Liver (tissue), 9 donors: Measurements from ENCODE around the gene SEC23IP. TPM values are rescaled to one million over a fixed set of nuclear protein-coding genes. Genes with fewer than 3 reads are reported as not detected.

Experiments
- DNase-seq: peaks from one replicate; pipeline ENCODE4 v3.0.0-alpha.2; 2017; ENCODE audit warnings: low spot score
- H3K27ac ChIP-seq, 2 donors: one replicate each; pipeline ENCODE4 v1.7.0; 2013; ENCODE audit warnings: inconsistent platforms in 2 of 2, low read length in 2 of 2, control low read depth in 1 of 2, low read depth in 1 of 2, mild to moderate bottlenecking in 1 of 2
- H3K27me3 ChIP-seq, 4 donors: one replicate each; pipeline versions ENCODE4 v1.6.1 to v1.7.0; 2013; ENCODE audit warnings: low read length in 3 of 4, inconsistent platforms in 1 of 4, mild to moderate bottlenecking in 1 of 4, moderate library complexity in 1 of 4; ENCODE audit not compliant: control insufficient read depth in 4 of 4, insufficient read depth in 4 of 4
- H3K36me3 ChIP-seq, 4 donors: one replicate each; pipeline versions ENCODE4 v1.6.1 to v1.7.0; 2013; ENCODE audit warnings: low read length in 3 of 4, mild to moderate bottlenecking in 3 of 4, low read depth in 1 of 4, moderate library complexity in 1 of 4; ENCODE audit not compliant: control insufficient read depth in 4 of 4, insufficient read depth in 3 of 4
- H3K4me1 ChIP-seq, 4 donors: one replicate each; pipeline versions ENCODE4 v1.6.1 to v1.7.0; 2013; ENCODE audit warnings: low read length in 3 of 4, mild to moderate bottlenecking in 3 of 4, moderate library complexity in 1 of 4; ENCODE audit not compliant: control insufficient read depth in 4 of 4, insufficient read depth in 4 of 4
- H3K4me3 ChIP-seq, 3 donors: one replicate each; pipeline versions ENCODE4 v1.6.1 to v1.7.0; 2013; ENCODE audit warnings: low read length in 3 of 3, control low read depth in 1 of 3, low read depth in 1 of 3, mild to moderate bottlenecking in 1 of 3
- H3K9ac ChIP-seq, 2 donors: one replicate each; pipeline ENCODE4 v1.7.0; 2013; ENCODE audit warnings: low read length in 2 of 2, mild to moderate bottlenecking in 2 of 2, moderate library complexity in 2 of 2, control low read depth in 1 of 2, low read depth in 1 of 2
- H3K9me3 ChIP-seq, 4 donors: one replicate each; pipeline versions ENCODE4 v1.6.1 to v1.7.0; 2013; ENCODE audit warnings: low read length in 3 of 4; ENCODE audit not compliant: control insufficient read depth in 4 of 4
- ATF3 ChIP-seq: IDR thresholded peaks from 2 replicates; pipeline ENCODE4 v1.6.1; 2016; ENCODE audit warnings: antibody characterized with exemption
- CTCF ChIP-seq: fragments of 150-350 bp; IDR thresholded peaks from 2 replicates; pipeline ENCODE4 v1.5.1; 2017; ENCODE audit warnings: improper control_type of control experiment, low read depth, low read length; ENCODE audit not compliant: missing input control
- EGR1 ChIP-seq, 2 donors: IDR thresholded peaks; 2 replicates each; pipeline ENCODE4 v1.6.1; 2016 to 2018; ENCODE audit warnings: antibody characterized with exemption in 2 of 2, low read depth in 2 of 2
- FOXA1 ChIP-seq: IDR thresholded peaks from 2 replicates; pipeline ENCODE4 v1.6.1; 2016; ENCODE audit warnings: antibody characterized with exemption
- FOXA2 ChIP-seq: IDR thresholded peaks from 2 replicates; pipeline ENCODE4 v1.6.1; 2016; ENCODE audit warnings: antibody characterized with exemption
- GABPA ChIP-seq, 2 donors: IDR thresholded peaks in 1 of 2; conservative IDR thresholded peaks in 1 of 2; 2 replicates each; pipeline ENCODE4 v1.6.1; 2016; ENCODE audit warnings: antibody characterized with exemption in 2 of 2, mild to moderate bottlenecking in 1 of 2, moderate library complexity in 1 of 2
- HNF4A ChIP-seq, 2 donors: conservative IDR thresholded peaks; 2 replicates each; pipeline ENCODE4 v1.6.1; 2016; ENCODE audit warnings: antibody characterized with exemption in 2 of 2, mild to moderate bottlenecking in 2 of 2
- HNF4G ChIP-seq: IDR thresholded peaks from 2 replicates; pipeline ENCODE4 v1.6.1; 2016; ENCODE audit warnings: antibody characterized with exemption
- JUND ChIP-seq, 2 donors: IDR thresholded peaks; 2 replicates each; pipeline ENCODE4 v1.6.1; 2016; ENCODE audit warnings: antibody characterized with exemption in 2 of 2
- MAX ChIP-seq: IDR thresholded peaks from 2 replicates; pipeline ENCODE4 v1.6.1; 2016; ENCODE audit warnings: antibody characterized with exemption
- NR2F2 ChIP-seq: IDR thresholded peaks from 2 replicates; pipeline ENCODE4 v1.6.1; 2016; ENCODE audit warnings: antibody characterized with exemption
- RXRA ChIP-seq, 2 donors: IDR thresholded peaks; 2 replicates each; pipeline ENCODE4 v1.6.1; 2017 to 2018; ENCODE audit warnings: antibody characterized with exemption in 2 of 2, mild to moderate bottlenecking in 1 of 2
- SP1 ChIP-seq: IDR thresholded peaks from 2 replicates; pipeline ENCODE4 v1.6.1; 2018; ENCODE audit warnings: antibody characterized with exemption, mild to moderate bottlenecking
- TAF1 ChIP-seq: conservative IDR thresholded peaks from 2 replicates; pipeline ENCODE4 v1.6.1; 2016; ENCODE audit warnings: antibody characterized with exemption, mild to moderate bottlenecking
- YY1 ChIP-seq: IDR thresholded peaks from 2 replicates; pipeline ENCODE4 v1.6.1; 2016; ENCODE audit warnings: antibody characterized with exemption, mild to moderate bottlenecking
- WGBS: extraction: QIAGEN DNeasy Blood & Tissue Kit; methylation state at CpG from one replicate; pipeline ENCODE4 v1.1.7; 2013; 5-methylcytosine and 5-hydroxymethylcytosine counted together
- polyA plus RNA-seq, 2 donors: library from polyadenylated mRNA; stranded (reverse) in 1 of 2; unstranded in 1 of 2; fragments of 200-250 nt in 1 of 2; fragments of >200 nt in 1 of 2; fragmentation: Nextera tagmentation in 1 of 2; extraction: Ambion mirVana in 1 of 2; gene quantifications; one replicate each; pipeline versions ENCODE4 v1.2.1 to v1.2.3, GENCODE V29; 2013 to 2015
- total RNA-seq, 2 donors: library from RNA; depleted of rRNA; stranded (reverse); fragments of >200 nt; gene quantifications; one replicate each; pipeline ENCODE4 v1.2.3, GENCODE V29; 2014
- TF ChIP-seq, protein P1 (sequence below): IDR thresholded peaks from 2 replicates; pipeline ENCODE4 v1.6.1; 2016; ENCODE audit warnings: antibody characterized with exemption
- TF ChIP-seq, protein P2 (sequence below): IDR thresholded peaks from 2 replicates; pipeline ENCODE4 v1.6.1; 2016; ENCODE audit warnings: antibody characterized with exemption, mild to moderate bottlenecking
- donor health status: healthy.
- donor health status: healthy.
- donor health status: healthy.
- donor health status: healthy.
- donor health status: healthy.

Gene SEC23IP
- total and polyA plus RNA-seq, 4 donors: 10.1 to 16.0 (median 12.6) TPM

- no peak for DNase-seq
- peaks cover 0 to 3% (median 0%) of the 10 kb centered on the region in 4 donors for H3K4me1 ChIP-seq
- H3K27me3 ChIP-seq: no peaks in the 10 kb centered on the region
- H3K9me3 ChIP-seq: no peaks in the 10 kb centered on the region
- WGBS: 61% methylated on average over 4 of the region's 4 CpGs
- H3K4me3 ChIP-seq: no peak overlapping the region
- H3K9ac ChIP-seq: no peak overlapping the region
- H3K36me3 ChIP-seq: peaks cover 0 to 2% (median 0%) of the 10 kb centered on the region in 4 donors
- H3K27ac ChIP-seq: no peak overlapping the region
- no peak for TF ChIP-seq FOXA2
- no peak for TF ChIP-seq JUND (IDR thresholded peaks at IDR 0.05)
- TF ChIP-seq SP1: no peak
- TF ChIP-seq, protein P1, sequence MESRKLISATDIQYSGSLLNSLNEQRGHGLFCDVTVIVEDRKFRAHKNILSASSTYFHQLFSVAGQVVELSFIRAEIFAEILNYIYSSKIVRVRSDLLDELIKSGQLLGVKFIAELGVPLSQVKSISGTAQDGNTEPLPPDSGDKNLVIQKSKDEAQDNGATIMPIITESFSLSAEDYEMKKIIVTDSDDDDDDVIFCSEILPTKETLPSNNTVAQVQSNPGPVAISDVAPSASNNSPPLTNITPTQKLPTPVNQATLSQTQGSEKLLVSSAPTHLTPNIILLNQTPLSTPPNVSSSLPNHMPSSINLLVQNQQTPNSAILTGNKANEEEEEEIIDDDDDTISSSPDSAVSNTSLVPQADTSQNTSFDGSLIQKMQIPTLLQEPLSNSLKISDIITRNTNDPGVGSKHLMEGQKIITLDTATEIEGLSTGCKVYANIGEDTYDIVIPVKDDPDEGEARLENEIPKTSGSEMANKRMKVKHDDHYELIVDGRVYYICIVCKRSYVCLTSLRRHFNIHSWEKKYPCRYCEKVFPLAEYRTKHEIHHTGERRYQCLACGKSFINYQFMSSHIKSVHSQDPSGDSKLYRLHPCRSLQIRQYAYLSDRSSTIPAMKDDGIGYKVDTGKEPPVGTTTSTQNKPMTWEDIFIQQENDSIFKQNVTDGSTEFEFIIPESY: no peak
- TF ChIP-seq EGR1 (IDR thresholded peaks at IDR 0.05; ENCODE audit: low read depth in 2 of 2): no peak
- no peak for TF ChIP-seq NR2F2
- no peak for TF ChIP-seq ATF3
- TF ChIP-seq HNF4A (conservative IDR thresholded peaks at IDR 0.05): no peak
- TF ChIP-seq CTCF: no peak
- no peak for TF ChIP-seq HNF4G
- no peak for TF ChIP-seq MAX
- no peak for TF ChIP-seq GABPA (IDR thresholded peaks at IDR 0.05 in 1 of 2, conservative IDR thresholded peaks at IDR 0.05 in 1 of 2)
- no peak for TF ChIP-seq YY1
- TF ChIP-seq TAF1: no peak
- no peak for TF ChIP-seq RXRA (IDR thresholded peaks at IDR 0.05)
- TF ChIP-seq FOXA1: no peak
- TF ChIP-seq, protein P2, sequence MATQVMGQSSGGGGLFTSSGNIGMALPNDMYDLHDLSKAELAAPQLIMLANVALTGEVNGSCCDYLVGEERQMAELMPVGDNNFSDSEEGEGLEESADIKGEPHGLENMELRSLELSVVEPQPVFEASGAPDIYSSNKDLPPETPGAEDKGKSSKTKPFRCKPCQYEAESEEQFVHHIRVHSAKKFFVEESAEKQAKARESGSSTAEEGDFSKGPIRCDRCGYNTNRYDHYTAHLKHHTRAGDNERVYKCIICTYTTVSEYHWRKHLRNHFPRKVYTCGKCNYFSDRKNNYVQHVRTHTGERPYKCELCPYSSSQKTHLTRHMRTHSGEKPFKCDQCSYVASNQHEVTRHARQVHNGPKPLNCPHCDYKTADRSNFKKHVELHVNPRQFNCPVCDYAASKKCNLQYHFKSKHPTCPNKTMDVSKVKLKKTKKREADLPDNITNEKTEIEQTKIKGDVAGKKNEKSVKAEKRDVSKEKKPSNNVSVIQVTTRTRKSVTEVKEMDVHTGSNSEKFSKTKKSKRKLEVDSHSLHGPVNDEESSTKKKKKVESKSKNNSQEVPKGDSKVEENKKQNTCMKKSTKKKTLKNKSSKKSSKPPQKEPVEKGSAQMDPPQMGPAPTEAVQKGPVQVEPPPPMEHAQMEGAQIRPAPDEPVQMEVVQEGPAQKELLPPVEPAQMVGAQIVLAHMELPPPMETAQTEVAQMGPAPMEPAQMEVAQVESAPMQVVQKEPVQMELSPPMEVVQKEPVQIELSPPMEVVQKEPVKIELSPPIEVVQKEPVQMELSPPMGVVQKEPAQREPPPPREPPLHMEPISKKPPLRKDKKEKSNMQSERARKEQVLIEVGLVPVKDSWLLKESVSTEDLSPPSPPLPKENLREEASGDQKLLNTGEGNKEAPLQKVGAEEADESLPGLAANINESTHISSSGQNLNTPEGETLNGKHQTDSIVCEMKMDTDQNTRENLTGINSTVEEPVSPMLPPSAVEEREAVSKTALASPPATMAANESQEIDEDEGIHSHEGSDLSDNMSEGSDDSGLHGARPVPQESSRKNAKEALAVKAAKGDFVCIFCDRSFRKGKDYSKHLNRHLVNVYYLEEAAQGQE: no peak
These were observed 28.5 kb upstream of the SEC23IP start for GRCh38 chr10:119863951-119864565.
